GM12878 (cell line): Measurements from ENCODE around the gene COL4A2. TPM values are rescaled to one million over a fixed set of nuclear protein-coding genes. Genes with fewer than 3 reads are reported as not detected.

Experiments
- ATAC-seq: fragments of 200-7000 bp; cut with Tn5 transposase; 3 replicates; pipeline ENCODE4 v1.9.1; 2020; ENCODE audit warnings: mild to moderate bottlenecking, moderate library complexity
- BruUV-seq: library from RNA; stranded (reverse); fragments of 400-500 nt; replicated peaks from 2 replicates; lab custom pipeline; 2021; lab: Mats Ljungman, UMichigan
- CTCF ChIA-PET: fragments of 300-600 bp; sonication (Branson Sonifier 250); formaldehyde crosslinking; extraction: SDS; loops from one replicate; lab custom pipeline; 2021; ENCODE audit warnings: inconsistent platforms; lab: Yijun Ruan, JAX
- POLR2A ChIA-PET: fragments of 350-600 bp; formaldehyde crosslinking; extraction: SDS; loops from one replicate; lab custom pipeline; 2021; ENCODE audit warnings: inconsistent platforms; lab: Charles Lee
- RAD21 ChIA-PET: fragments of 300-600 bp; sonication (Branson Sonifier 250); formaldehyde crosslinking; loops from one replicate; lab custom pipeline; 2023; ENCODE audit warnings: antibody characterized with exemption; ENCODE audit not compliant: unreplicated experiment; lab: Charles Lee
- SMC1A ChIA-PET: fragments of 300-600 bp; sonication (Branson Sonifier 250); formaldehyde crosslinking; loops from one replicate; lab custom pipeline; 2023; ENCODE audit not compliant: unreplicated experiment, uncharacterized antibody; lab: Charles Lee
- DNase-seq: peaks from one replicate; pipeline ENCODE4 v3.0.0-alpha.2; 2011; ENCODE audit warnings: low read depth, low spot score
- FAIRE-seq: peaks from 3 replicates; lab custom pipeline; 2011; peaks lifted over from hg19 to GRCh38; lab: Jason Lieb, UNC
- H2AFZ ChIP-seq: 2 replicates; pipeline ENCODE4 v1.6.0; 2011; ENCODE audit warnings: low read depth, low read length, control low read depth; ENCODE audit not compliant: control insufficient read depth
- H3K27ac ChIP-seq: 2 replicates; pipeline ENCODE4 v1.5.1; 2011; ENCODE audit warnings: control low read depth; ENCODE audit not compliant: control insufficient read depth, insufficient read depth
- H3K27me3 ChIP-seq, 2 experiments: replicated peaks in 1 of 2; 2 replicates each; pipeline versions ENCODE4 v1.6.0 to v1.6.1; 2011; ENCODE audit warnings: low read length in 1 of 2; ENCODE audit not compliant: control insufficient read depth in 2 of 2, insufficient read depth in 2 of 2
- H3K36me3 ChIP-seq, 2 experiments: 2 replicates each; pipeline ENCODE4 v1.5.1; 2011; ENCODE audit warnings: low read length in 1 of 2; ENCODE audit not compliant: control insufficient read depth in 2 of 2, insufficient read depth in 2 of 2
- H3K4me1 ChIP-seq: 2 replicates; pipeline ENCODE4 v1.6.1; 2011; ENCODE audit warnings: mild to moderate bottlenecking, low read length, moderate library complexity, mixed read lengths; ENCODE audit not compliant: control insufficient read depth, insufficient read depth
- H3K4me2 ChIP-seq: 2 replicates; pipeline ENCODE4 v1.6.0; 2011; ENCODE audit warnings: control low read depth; ENCODE audit not compliant: control insufficient read depth, insufficient read depth
- H3K4me3 ChIP-seq: fragments of 200-600 bp; sonication (generic); 2 replicates; pipeline ENCODE4 v1.5.1; 2016
- H3K79me2 ChIP-seq: 2 replicates; pipeline ENCODE4 v1.6.0; 2011; ENCODE audit warnings: low read length; ENCODE audit not compliant: control insufficient read depth, insufficient read depth
- H3K9ac ChIP-seq: 2 replicates; pipeline ENCODE4 v1.8.0; 2011; ENCODE audit warnings: low read length, control low read depth, mixed read lengths; ENCODE audit not compliant: control insufficient read depth, insufficient read depth
- H3K9me3 ChIP-seq: replicated peaks from 3 replicates; pipeline ENCODE4 v1.5.1; 2011; ENCODE audit warnings: mild to moderate bottlenecking, low read length; ENCODE audit not compliant: control insufficient read depth, insufficient read depth
- H4K20me1 ChIP-seq: 2 replicates; pipeline ENCODE4 v1.6.0; 2011; ENCODE audit not compliant: control insufficient read depth, insufficient read depth
- BMI1 ChIP-seq: fragments of 450-650 bp; IDR thresholded peaks from 2 replicates; pipeline ENCODE4 v1.6.1; 2016; ENCODE audit warnings: mild to moderate bottlenecking, moderate library complexity, borderline replicate concordance
- ETV6 ChIP-seq, 2 experiments: fragments of 450-650 bp in 1 of 2; IDR thresholded peaks in 1 of 2; conservative IDR thresholded peaks in 1 of 2; 2 replicates each; pipeline ENCODE4 v1.6.1; 2014; ENCODE audit warnings: antibody characterized with exemption in 1 of 2, borderline replicate concordance in 1 of 2, low read depth in 1 of 2, mild to moderate bottlenecking in 1 of 2, moderate library complexity in 1 of 2
- KLF5 ChIP-seq: fragments of 450-650 bp; IDR thresholded peaks from 2 replicates; pipeline ENCODE4 v1.6.1; 2014; ENCODE audit warnings: mild to moderate bottlenecking; ENCODE audit not compliant: partially characterized antibody
- MYC ChIP-seq: IDR thresholded peaks from 2 replicates; pipeline ENCODE4 v1.6.1; 2011; ENCODE audit warnings: mild to moderate bottlenecking, low read length, moderate library complexity, inconsistent platforms; ENCODE audit not compliant: insufficient read depth, insufficient replicate concordance, insufficient read length, severe bottlenecking
- NRF1 ChIP-seq: conservative IDR thresholded peaks from 2 replicates; pipeline ENCODE4 v1.6.1; 2011; ENCODE audit warnings: mild to moderate bottlenecking, low read depth, low read length, improper control_type of control experiment
- SREBF1 ChIP-seq: IDR thresholded peaks from 2 replicates; pipeline ENCODE4 v1.6.1; 2012; ENCODE audit warnings: mild to moderate bottlenecking, low read length
- WRNIP1 ChIP-seq: IDR thresholded peaks from 2 replicates; pipeline ENCODE4 v1.6.1; 2011; ENCODE audit warnings: low read depth, low read length, improper control_type of control experiment, borderline replicate concordance
- YBX1 ChIP-seq: fragments of 450-650 bp; IDR thresholded peaks from 2 replicates; pipeline ENCODE4 v1.6.1; 2016; ENCODE audit warnings: antibody characterized with exemption
- ZNF592 ChIP-seq: fragments of 450-650 bp; IDR thresholded peaks from 2 replicates; pipeline ENCODE4 v1.6.1; 2017; ENCODE audit warnings: mild to moderate bottlenecking, moderate library complexity
- WGBS: methylation state at CpG from one replicate; pipeline ENCODE4 v1.1.6; 2016; ENCODE audit warnings: low lambda C conversion rate; ENCODE audit not compliant: insufficient replicate concordance, insufficient coverage; ENCODE audit errors: missing lambda C conversion rate; 5-methylcytosine and 5-hydroxymethylcytosine counted together
- in situ Hi-C: fragments of 300-500 bp; cut with MboI; formaldehyde crosslinking; loops from 9 replicates; pipeline ENCODE4 v1.14.3; 2018; ENCODE audit warnings: mixed read lengths
- intact Hi-C: fragments of 100-400 bp; cut with micrococcal nuclease; formaldehyde crosslinking; loops from one replicate; pipeline ENCODE4 v1.14.2; 2022; ENCODE audit not compliant: unreplicated experiment
- polyA plus RNA-seq, 11 experiments: library from polyadenylated mRNA; depleted of rRNA in 4 of 11; unstranded in 6 of 11; stranded (reverse) in 5 of 11; fragments of >200 nt; fragmentation: Nextera tagmentation in 4 of 11; fragmentation: Illumina TruSeq in 1 of 11; extraction: Ambion mirVana in 4 of 11; extraction: Trizol in 1 of 11; gene quantifications; 1 replicate in 1 of 11; 2 replicates in 10 of 11; pipeline versions ENCODE4 v1.2.1 to v1.2.3, GENCODE V29; 2011 to 2016; ENCODE audit warnings: inconsistent platforms in 2 of 11, missing spikeins in 2 of 11, low read depth in 1 of 11
- total RNA-seq, 4 experiments: library from RNA; depleted of rRNA in 3 of 4; stranded (reverse); fragments of >200 nt in 3 of 4; fragmentation: Illumina TruSeq in 1 of 4; extraction: Trizol in 1 of 4; gene quantifications; 2 replicates each; pipeline versions ENCODE4 v1.2.1 to v1.2.3, GENCODE V29; 2013 to 2021
- TF ChIP-seq, protein P1 (sequence below): IDR thresholded peaks from 2 replicates; pipeline ENCODE4 v1.6.1; 2011; ENCODE audit warnings: low read depth, mild to moderate bottlenecking, low read length, moderate library complexity, borderline replicate concordance; ENCODE audit errors: extremely low read depth
- TF ChIP-seq, protein P2 (sequence below): fragments of 450-650 bp; IDR thresholded peaks from 2 replicates; pipeline ENCODE4 v1.6.1; 2016; ENCODE audit warnings: mild to moderate bottlenecking
- TF ChIP-seq, protein P3 (sequence below): fragments of 450-650 bp; IDR thresholded peaks from 2 replicates; pipeline ENCODE4 v1.6.1; 2016; ENCODE audit warnings: mild to moderate bottlenecking

Gene COL4A2
- total and polyA plus RNA-seq, 10 of the 15 experiments (the other 5 are each of a cell fraction or from before 2014, with no cell fraction given): 0.16 to 1.6 (median 0.62) TPM; not detected in 3

GRCh38 chr13:110290153-110290552, 16.9 kb upstream of the COL4A2 start:
- no peak overlapping the region for H3K27ac ChIP-seq
- H3K4me3 ChIP-seq: no peak overlapping the region
- H3K9me3 ChIP-seq: no peaks in the 10 kb centered on the region
- in situ Hi-C loops (no loop called here), intact Hi-C loops (no loop called here)
- DNase-seq: no peak
- ChIA-PET RAD21 (no interaction called here), POLR2A (no interaction called here)
- no peaks in the 10 kb centered on the region for H4K20me1 ChIP-seq
- no peaks in the 10 kb centered on the region for H3K4me1 ChIP-seq
- TF ChIP-seq KLF5: no peak
- no peak for TF ChIP-seq NRF1
- TF ChIP-seq, protein P1, sequence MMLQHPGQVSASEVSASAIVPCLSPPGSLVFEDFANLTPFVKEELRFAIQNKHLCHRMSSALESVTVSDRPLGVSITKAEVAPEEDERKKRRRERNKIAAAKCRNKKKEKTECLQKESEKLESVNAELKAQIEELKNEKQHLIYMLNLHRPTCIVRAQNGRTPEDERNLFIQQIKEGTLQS: no peak
- no peak for TF ChIP-seq MYC
- TF ChIP-seq ZNF592: no peak
- no peak for TF ChIP-seq YBX1
- no peak for TF ChIP-seq ETV6 (conservative IDR thresholded peaks at IDR 0.05 in 1 of 2, IDR thresholded peaks at IDR 0.05 in 1 of 2; ENCODE audit: borderline replicate concordance in 1 of 2, low read depth in 1 of 2)
- TF ChIP-seq, protein P2, sequence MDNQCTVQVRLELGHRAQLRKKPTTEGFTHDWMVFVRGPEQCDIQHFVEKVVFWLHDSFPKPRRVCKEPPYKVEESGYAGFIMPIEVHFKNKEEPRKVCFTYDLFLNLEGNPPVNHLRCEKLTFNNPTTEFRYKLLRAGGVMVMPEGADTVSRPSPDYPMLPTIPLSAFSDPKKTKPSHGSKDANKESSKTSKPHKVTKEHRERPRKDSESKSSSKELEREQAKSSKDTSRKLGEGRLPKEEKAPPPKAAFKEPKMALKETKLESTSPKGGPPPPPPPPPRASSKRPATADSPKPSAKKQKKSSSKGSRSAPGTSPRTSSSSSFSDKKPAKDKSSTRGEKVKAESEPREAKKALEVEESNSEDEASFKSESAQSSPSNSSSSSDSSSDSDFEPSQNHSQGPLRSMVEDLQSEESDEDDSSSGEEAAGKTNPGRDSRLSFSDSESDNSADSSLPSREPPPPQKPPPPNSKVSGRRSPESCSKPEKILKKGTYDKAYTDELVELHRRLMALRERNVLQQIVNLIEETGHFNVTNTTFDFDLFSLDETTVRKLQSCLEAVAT: no peak
- no peak for TF ChIP-seq WRNIP1
- no peak for TF ChIP-seq SREBF1
- TF ChIP-seq BMI1: no peak
- TF ChIP-seq, protein P3, sequence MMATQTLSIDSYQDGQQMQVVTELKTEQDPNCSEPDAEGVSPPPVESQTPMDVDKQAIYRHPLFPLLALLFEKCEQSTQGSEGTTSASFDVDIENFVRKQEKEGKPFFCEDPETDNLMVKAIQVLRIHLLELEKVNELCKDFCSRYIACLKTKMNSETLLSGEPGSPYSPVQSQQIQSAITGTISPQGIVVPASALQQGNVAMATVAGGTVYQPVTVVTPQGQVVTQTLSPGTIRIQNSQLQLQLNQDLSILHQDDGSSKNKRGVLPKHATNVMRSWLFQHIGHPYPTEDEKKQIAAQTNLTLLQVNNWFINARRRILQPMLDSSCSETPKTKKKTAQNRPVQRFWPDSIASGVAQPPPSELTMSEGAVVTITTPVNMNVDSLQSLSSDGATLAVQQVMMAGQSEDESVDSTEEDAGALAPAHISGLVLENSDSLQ: no peak
- TF ChIP-seq, all 136 proteins: peak for 0
- Histone ChIP-seq H3K27me3 (no peaks in the 10 kb centered on the region; a peak in 1 of 4 replicates), H2AFZ (no peak overlapping the region), H3K4me2 (no peak overlapping the region), H3K79me2 (no peaks in the 10 kb centered on the region), H3K9ac (no peak overlapping the region), H3K36me3 (no peaks in the 10 kb centered on the region)
- SMC1A ChIA-PET: interaction anchor here (0.8 kb wide), 1 partner anchor 69 kb away, joined by 3 read pairs; no protein-coding TSS in a partner anchor
- FAIRE-seq: no peak
- no peak for ATAC-seq
- no TSS peak for BruUV-seq
- CTCF ChIA-PET: no interaction called here
- 49% methylated on average over 10 of the region's 10 CpGs for WGBS
